ENCODE data around the gene TRIM15.

Gene TRIM15

GRCh38 chr6:30155520-30156261 is 7.7 kb upstream of the TRIM15 start:
- TF ChIP-seq, protein P1, sequence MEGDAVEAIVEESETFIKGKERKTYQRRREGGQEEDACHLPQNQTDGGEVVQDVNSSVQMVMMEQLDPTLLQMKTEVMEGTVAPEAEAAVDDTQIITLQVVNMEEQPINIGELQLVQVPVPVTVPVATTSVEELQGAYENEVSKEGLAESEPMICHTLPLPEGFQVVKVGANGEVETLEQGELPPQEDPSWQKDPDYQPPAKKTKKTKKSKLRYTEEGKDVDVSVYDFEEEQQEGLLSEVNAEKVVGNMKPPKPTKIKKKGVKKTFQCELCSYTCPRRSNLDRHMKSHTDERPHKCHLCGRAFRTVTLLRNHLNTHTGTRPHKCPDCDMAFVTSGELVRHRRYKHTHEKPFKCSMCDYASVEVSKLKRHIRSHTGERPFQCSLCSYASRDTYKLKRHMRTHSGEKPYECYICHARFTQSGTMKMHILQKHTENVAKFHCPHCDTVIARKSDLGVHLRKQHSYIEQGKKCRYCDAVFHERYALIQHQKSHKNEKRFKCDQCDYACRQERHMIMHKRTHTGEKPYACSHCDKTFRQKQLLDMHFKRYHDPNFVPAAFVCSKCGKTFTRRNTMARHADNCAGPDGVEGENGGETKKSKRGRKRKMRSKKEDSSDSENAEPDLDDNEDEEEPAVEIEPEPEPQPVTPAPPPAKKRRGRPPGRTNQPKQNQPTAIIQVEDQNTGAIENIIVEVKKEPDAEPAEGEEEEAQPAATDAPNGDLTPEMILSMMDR (IDR thresholded peaks at IDR 0.05): no peak

DNA sequence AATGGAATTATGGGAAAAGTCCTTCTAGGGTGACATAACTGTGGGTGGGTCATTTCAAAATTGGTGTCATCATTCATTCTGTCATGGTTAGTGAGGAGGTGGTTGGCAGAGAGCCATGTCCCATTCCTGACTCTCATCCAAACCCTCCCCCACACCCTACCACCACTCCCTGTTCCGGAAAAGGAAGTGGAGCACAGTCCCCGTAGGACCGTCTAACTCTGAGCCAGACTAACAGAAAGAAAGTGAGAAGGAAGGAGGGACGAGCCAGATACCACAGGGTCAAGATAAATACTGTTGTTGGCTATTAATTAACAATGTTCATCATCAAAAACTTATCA is 7.1 kb upstream of the TRIM15 start:
- TF ChIP-seq, protein P1 (IDR thresholded peaks at IDR 0.05): no peak

GRCh38 chr6:30156774-30157173 is 6.6 kb upstream of the TRIM15 start:
- TF ChIP-seq, protein P1 (IDR thresholded peaks at IDR 0.05): no peak

DNA sequence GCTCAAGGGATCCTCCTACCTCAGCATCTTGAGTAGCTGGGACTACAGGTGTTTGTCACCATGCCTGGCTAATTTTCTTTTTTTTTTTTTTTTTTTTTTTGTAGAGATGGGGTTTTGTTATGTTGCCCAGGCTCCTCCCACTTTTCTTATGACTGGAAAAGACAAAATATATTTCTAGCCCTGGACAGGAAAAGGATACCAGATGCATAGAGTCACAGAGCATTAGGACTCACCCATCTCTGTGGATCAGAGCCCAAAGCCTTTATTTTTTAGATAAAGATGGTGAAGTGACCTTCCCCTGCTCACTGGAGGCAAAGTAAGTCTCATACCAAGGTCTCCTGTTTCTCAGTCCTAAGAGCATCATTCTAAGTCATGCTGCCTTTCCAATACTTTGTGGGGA is 5.8 kb upstream of the TRIM15 start:
- TF ChIP-seq, protein P1 (IDR thresholded peaks at IDR 0.05): no peak

GRCh38 chr6:30157999-30158398 is 5.3 kb upstream of the TRIM15 start:
- TF ChIP-seq, protein P1 (IDR thresholded peaks at IDR 0.05): no peak

GRCh38 chr6:30158475-30159040 is 4.8 kb upstream of the TRIM15 start:
- TF ChIP-seq, protein P1 (IDR thresholded peaks at IDR 0.05): no peak

DNA sequence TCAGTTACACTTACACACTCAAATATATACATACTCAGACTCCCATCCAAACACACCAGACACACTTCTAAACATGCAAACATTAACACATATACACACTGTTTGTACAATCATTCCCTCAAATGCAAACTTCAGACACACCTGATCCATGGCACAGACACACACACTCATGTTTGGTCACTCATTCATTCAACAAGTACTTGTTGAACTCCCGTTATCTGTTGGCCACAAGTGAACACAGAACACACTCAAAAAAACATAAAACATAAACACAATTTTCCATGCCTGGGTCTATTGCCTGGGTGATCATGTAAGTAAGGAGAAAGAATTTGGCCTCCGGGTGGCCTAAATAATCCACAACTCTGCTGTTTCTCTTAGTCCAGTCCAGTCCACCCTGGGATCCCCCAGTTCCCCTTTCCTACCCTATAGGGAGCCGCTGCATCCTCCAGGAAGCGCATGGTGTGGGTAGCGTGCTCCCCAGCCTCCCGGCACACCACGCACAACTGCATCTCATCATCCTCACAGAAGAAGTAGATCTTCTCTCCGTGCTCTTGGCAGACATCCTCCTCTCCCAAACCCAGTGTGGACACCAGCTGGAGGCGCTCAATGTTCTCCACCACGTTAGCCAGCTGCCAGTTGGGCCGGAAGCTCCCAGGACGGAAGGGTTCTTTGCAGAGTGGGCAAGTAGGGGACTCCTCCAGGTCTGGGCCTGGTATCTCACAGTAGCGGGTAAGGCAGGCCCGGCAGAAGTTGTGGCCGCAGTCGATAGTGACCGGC is 3.1 kb upstream of the TRIM15 start:
- TF ChIP-seq, protein P1 (IDR thresholded peaks at IDR 0.05): no peak

Measured in LNCAP (cell line).